Measurements from ENCODE around the gene PLEKHG5.

The PLEKHG5 gene

DNA sequence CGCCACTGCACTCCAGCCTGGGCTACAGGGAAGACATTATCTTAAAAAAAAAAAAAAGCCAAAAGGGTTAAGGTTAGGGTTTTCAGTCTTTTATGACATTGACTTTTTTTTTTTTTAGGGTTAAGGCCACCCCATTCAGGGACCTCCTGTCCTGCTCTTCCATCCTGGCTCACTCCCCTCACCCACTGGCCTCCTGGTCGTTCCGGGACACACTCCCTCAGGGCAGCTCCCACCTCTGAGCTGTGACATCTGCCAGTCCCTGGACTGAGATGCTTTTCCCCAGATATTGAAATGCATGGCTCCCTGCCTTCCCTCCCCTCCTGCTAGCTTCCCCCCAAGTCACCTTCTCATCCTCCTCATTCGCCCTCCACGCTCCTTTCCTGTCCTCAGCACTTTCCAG lies 9.6 kb downstream of the PLEKHG5 start:
- no peaks in the 10 kb centered on the region for H3K27me3 ChIP-seq (ENCODE audit: control insufficient read depth, insufficient read depth, low read length)

GRCh38 chr1:6477039-6477820 lies 14.2 kb downstream of the PLEKHG5 start:
- WGBS (ENCODE audit: insufficient coverage, insufficient read length): no CpG with 5 or more reads among the region's 24 CpGs
- DNase-seq (ENCODE audit: low read depth, low spot score): no peak
- no peaks in the 10 kb centered on the region for H3K9me3 ChIP-seq (ENCODE audit: control insufficient read depth, insufficient read depth, low read length)
- peaks cover 8% of the 10 kb centered on the region for H3K4me1 ChIP-seq (ENCODE audit: control insufficient read depth, insufficient read depth, low read length)
- no peak overlapping the region for H3K27ac ChIP-seq (ENCODE audit: low read length)
- no peak overlapping the region for H3K4me3 ChIP-seq (ENCODE audit: low read length)
- H3K36me3 ChIP-seq (ENCODE audit: control insufficient read depth, insufficient read depth, low read length): peaks cover 5% of the 10 kb centered on the region; the same call in 1 of the 2 replicates
- no peaks in the 10 kb centered on the region for H3K27me3 ChIP-seq (ENCODE audit: control insufficient read depth, insufficient read depth, low read length)

More for the DNA sequence above, 9.6 kb downstream of the PLEKHG5 start:
- Histone ChIP-seq H3K36me3 (ENCODE audit: control insufficient read depth, insufficient read depth, low read length) (no peaks in the 10 kb centered on the region), H3K27ac (ENCODE audit: low read length) (no peak overlapping the region), H3K4me1 (ENCODE audit: control insufficient read depth, insufficient read depth, low read length) (peaks cover 6% of the 10 kb centered on the region), H3K9me3 (ENCODE audit: control insufficient read depth, insufficient read depth, low read length) (no peaks in the 10 kb centered on the region), H3K4me3 (ENCODE audit: low read length) (no peak overlapping the region)
- WGBS (ENCODE audit: insufficient coverage, insufficient read length): no CpG with 5 or more reads among the region's 5 CpGs
- DNase-seq (ENCODE audit: low read depth, low spot score): no peak

- H3K27ac ChIP-seq (ENCODE audit: low read length): no peak overlapping the region
- H3K36me3 ChIP-seq (ENCODE audit: control insufficient read depth, insufficient read depth, low read length): peaks cover 5% of the 10 kb centered on the region; the same call in 1 of the 2 replicates
- no peaks in the 10 kb centered on the region for H3K27me3 ChIP-seq (ENCODE audit: control insufficient read depth, insufficient read depth, low read length)
- WGBS (ENCODE audit: insufficient coverage, insufficient read length): no CpG with 5 or more reads among the region's 5 CpGs
- no peaks in the 10 kb centered on the region for H3K9me3 ChIP-seq (ENCODE audit: control insufficient read depth, insufficient read depth, low read length)
- H3K4me1 ChIP-seq (ENCODE audit: control insufficient read depth, insufficient read depth, low read length): peaks cover 8% of the 10 kb centered on the region
- H3K4me3 ChIP-seq (ENCODE audit: low read length): no peak overlapping the region
- no peak for DNase-seq (ENCODE audit: low read depth, low spot score)
These were observed 15.0 kb downstream of the PLEKHG5 start for GRCh38 chr1:6476483-6476882.

- H3K27me3 ChIP-seq (ENCODE audit: control insufficient read depth, insufficient read depth, low read length): no peaks in the 10 kb centered on the region
- peaks cover 6% of the 10 kb centered on the region; the same call in 1 of the 2 replicates for H3K36me3 ChIP-seq (ENCODE audit: control insufficient read depth, insufficient read depth, low read length)
- H3K9me3 ChIP-seq (ENCODE audit: control insufficient read depth, insufficient read depth, low read length): no peaks in the 10 kb centered on the region
- no peak overlapping the region for H3K27ac ChIP-seq (ENCODE audit: low read length)
- WGBS (ENCODE audit: insufficient coverage, insufficient read length): no CpG with 5 or more reads among the region's 33 CpGs
- H3K4me3 ChIP-seq (ENCODE audit: low read length): no peak overlapping the region
- DNase-seq (ENCODE audit: low read depth, low spot score): no peak
- peaks cover 8% of the 10 kb centered on the region for H3K4me1 ChIP-seq (ENCODE audit: control insufficient read depth, insufficient read depth, low read length)
These were observed 15.9 kb downstream of the PLEKHG5 start for GRCh38 chr1:6475381-6476133.

DNA sequence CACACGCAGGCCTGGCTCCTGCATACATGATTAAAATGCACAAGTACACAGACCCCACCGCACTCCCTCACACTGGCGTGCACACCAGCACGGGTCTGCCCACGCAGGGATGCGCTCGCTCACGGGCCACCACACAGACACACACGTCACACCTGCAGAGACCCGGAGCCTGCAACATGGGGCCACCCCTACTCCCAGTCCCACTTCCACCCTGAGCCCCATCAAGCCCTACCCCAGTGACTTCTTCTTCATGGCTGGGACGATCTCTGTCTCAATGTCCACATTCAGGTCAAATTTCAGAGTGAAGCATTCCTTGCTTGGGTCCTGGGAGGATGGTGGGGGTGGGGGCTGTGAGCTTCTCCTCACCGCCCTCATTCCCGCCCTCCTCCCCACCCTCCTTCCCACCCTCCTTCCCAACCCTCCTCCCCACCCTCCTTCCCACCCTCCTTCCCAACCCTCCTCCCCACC lies 16.6 kb downstream of the PLEKHG5 start:
- Histone ChIP-seq H3K36me3 (ENCODE audit: control insufficient read depth, insufficient read depth, low read length) (peaks cover 11% of the 10 kb centered on the region; the same call in 1 of the 2 replicates), H3K4me1 (ENCODE audit: control insufficient read depth, insufficient read depth, low read length) (peaks cover 8% of the 10 kb centered on the region), H3K9me3 (ENCODE audit: control insufficient read depth, insufficient read depth, low read length) (no peaks in the 10 kb centered on the region), H3K27me3 (ENCODE audit: control insufficient read depth, insufficient read depth, low read length) (no peaks in the 10 kb centered on the region), H3K27ac (ENCODE audit: low read length) (no peak overlapping the region), H3K4me3 (ENCODE audit: low read length) (no peak overlapping the region)
- no CpG with 5 or more reads among the region's 13 CpGs for WGBS (ENCODE audit: insufficient coverage, insufficient read length)
- DNase-seq (ENCODE audit: low read depth, low spot score): no peak

DNA sequence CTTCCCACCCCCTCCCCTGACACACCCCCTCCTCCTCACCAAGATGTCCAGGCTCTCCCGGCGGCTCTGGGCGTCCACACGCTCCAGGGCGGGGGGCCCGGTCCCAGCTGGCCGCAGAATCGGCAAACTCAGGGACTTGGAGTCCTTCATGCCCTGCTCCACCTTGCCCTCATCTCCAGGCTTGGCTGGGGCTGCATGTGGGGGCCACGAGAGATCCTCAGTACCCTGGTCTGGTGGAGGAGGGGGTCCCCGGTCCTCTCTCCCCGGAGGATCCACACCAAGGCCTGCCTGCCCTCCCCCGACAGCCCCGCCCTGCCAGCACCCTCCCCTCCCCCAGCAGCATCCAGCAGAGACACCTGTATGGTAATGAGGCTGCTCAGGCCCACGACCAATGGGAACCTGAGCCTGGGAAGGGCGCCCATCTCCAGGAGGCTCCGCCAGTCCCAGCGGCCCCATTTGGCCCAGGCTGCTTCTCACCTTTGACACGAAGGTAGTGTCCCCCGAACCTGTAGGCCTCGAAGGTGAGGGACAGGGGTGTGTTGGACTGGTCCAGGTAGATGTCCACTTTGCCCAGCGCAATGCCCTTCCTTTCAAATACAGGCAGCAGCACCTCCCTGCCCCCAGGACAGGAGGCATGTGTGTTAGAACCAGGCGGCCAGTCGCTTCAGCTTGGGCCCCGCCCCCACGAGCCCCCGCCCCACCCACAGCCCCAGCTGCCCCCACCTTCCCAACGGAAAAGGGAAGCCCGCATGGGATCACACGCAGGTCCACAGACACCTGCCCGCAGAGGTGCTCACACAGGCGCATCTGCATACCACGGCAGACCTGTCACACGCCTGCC lies 17.3 kb downstream of the PLEKHG5 start:
- no CpG with 5 or more reads among the region's 33 CpGs for WGBS (ENCODE audit: insufficient coverage, insufficient read length)
- peaks cover 11% of the 10 kb centered on the region; the same call in 1 of the 2 replicates for H3K36me3 ChIP-seq (ENCODE audit: control insufficient read depth, insufficient read depth, low read length)
- no peaks in the 10 kb centered on the region for H3K9me3 ChIP-seq (ENCODE audit: control insufficient read depth, insufficient read depth, low read length)
- H3K27me3 ChIP-seq (ENCODE audit: control insufficient read depth, insufficient read depth, low read length): no peaks in the 10 kb centered on the region
- no peak for DNase-seq (ENCODE audit: low read depth, low spot score)
- H3K27ac ChIP-seq (ENCODE audit: low read length): no peak overlapping the region
- peaks cover 8% of the 10 kb centered on the region for H3K4me1 ChIP-seq (ENCODE audit: control insufficient read depth, insufficient read depth, low read length)
- no peak overlapping the region for H3K4me3 ChIP-seq (ENCODE audit: low read length)

DNA sequence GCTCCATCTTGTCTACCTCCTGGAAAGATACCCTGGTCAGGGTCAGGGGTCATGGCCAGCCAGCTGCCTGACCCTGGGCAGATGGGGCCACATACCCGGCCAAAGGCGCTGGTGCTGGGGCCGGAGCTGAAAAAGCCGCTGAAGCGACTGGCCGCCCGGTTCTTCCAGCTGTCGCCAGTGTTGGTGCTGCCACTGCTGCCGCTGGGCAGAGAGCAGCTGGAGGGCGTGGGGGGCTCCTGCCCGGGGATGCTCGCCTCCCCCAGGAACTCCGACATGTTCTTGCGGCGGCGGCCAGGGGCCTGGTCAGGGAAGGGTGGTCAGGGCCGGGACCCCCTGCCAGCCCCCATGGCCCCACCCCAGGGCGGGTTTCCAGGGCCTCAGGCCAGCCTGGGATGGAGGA lies 18.3 kb downstream of the PLEKHG5 start:
- H3K27me3 ChIP-seq (ENCODE audit: control insufficient read depth, insufficient read depth, low read length): no peaks in the 10 kb centered on the region
- no peak for DNase-seq (ENCODE audit: low read depth, low spot score)

DNA sequence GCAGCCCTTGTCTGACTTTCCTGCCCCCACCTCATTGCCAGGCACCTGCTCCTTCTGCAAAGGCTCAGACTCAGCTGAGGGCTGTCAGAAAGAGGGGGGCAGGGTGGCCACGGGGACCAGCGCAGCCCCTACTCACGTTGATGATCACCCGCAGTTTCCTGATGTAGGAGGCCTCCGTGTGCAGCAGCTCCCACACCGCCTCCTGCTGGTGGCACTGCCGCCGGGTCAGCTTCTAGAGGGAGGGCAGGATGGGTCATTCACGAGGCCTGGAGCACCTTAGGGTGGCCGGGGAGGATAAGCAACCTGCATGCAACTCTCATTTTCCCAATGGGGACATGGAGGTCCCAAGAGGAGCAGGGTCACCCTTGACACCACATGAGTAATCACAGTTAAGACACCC lies 19.1 kb downstream of the PLEKHG5 start:
- no peak overlapping the region for H3K27ac ChIP-seq (ENCODE audit: low read length)
- H3K27me3 ChIP-seq (ENCODE audit: control insufficient read depth, insufficient read depth, low read length): no peaks in the 10 kb centered on the region
- WGBS (ENCODE audit: insufficient coverage, insufficient read length): no CpG with 5 or more reads among the region's 10 CpGs
- peaks cover 27% of the 10 kb centered on the region for H3K36me3 ChIP-seq (ENCODE audit: control insufficient read depth, insufficient read depth, low read length)
- peaks cover 6% of the 10 kb centered on the region for H3K4me1 ChIP-seq (ENCODE audit: control insufficient read depth, insufficient read depth, low read length)
- no peaks in the 10 kb centered on the region for H3K9me3 ChIP-seq (ENCODE audit: control insufficient read depth, insufficient read depth, low read length)
- no peak for DNase-seq (ENCODE audit: low read depth, low spot score)
- no peak overlapping the region for H3K4me3 ChIP-seq (ENCODE audit: low read length)

More for the DNA sequence above, 18.3 kb downstream of the PLEKHG5 start:
- H3K36me3 ChIP-seq (ENCODE audit: control insufficient read depth, insufficient read depth, low read length): peaks cover 22% of the 10 kb centered on the region
- H3K4me3 ChIP-seq (ENCODE audit: low read length): no peak overlapping the region
- no peak overlapping the region for H3K27ac ChIP-seq (ENCODE audit: low read length)
- WGBS (ENCODE audit: insufficient coverage, insufficient read length): no CpG with 5 or more reads among the region's 18 CpGs
- H3K9me3 ChIP-seq (ENCODE audit: control insufficient read depth, insufficient read depth, low read length): no peaks in the 10 kb centered on the region
- H3K4me1 ChIP-seq (ENCODE audit: control insufficient read depth, insufficient read depth, low read length): peaks cover 8% of the 10 kb centered on the region

- Histone ChIP-seq H3K9me3 (ENCODE audit: control insufficient read depth, insufficient read depth, low read length) (no peaks in the 10 kb centered on the region), H3K4me3 (ENCODE audit: low read length) (no peak overlapping the region), H3K4me1 (ENCODE audit: control insufficient read depth, insufficient read depth, low read length) (peaks cover 5% of the 10 kb centered on the region), H3K36me3 (ENCODE audit: control insufficient read depth, insufficient read depth, low read length) (peaks cover 29% of the 10 kb centered on the region), H3K27me3 (ENCODE audit: control insufficient read depth, insufficient read depth, low read length) (no peaks in the 10 kb centered on the region), H3K27ac (ENCODE audit: low read length) (no peak overlapping the region)
- DNase-seq (ENCODE audit: low read depth, low spot score): no peak
- no CpG with 5 or more reads among the region's 7 CpGs for WGBS (ENCODE audit: insufficient coverage, insufficient read length)
These were observed 19.5 kb downstream of the PLEKHG5 start for GRCh38 chr1:6471970-6472368.

Data from iPS DF 6.9 (cell line).